Peyer's patch (tissue), 4 donors: ENCODE data around the gene GARIN5A.

ENCODE experiments used
- CTCF ChIP-seq, 6 experiments: fragments of 450-650 bp in 4 of 6; fragments of 200-600 bp in 2 of 6; sonication (generic) in 1 of 6; IDR thresholded peaks; one replicate each; pipeline ENCODE4 v1.5.1; 2017 to 2019; ENCODE audit warnings: antibody characterized with exemption in 6 of 6, mild to moderate bottlenecking in 3 of 6, moderate library complexity in 1 of 6
- POLR2A ChIP-seq, 2 donors: fragments of 450-650 bp; IDR thresholded peaks; one replicate each; pipeline ENCODE4 v1.5.1; 2017; ENCODE audit warnings: antibody characterized with exemption in 2 of 2, mild to moderate bottlenecking in 2 of 2, moderate library complexity in 2 of 2

DNA sequence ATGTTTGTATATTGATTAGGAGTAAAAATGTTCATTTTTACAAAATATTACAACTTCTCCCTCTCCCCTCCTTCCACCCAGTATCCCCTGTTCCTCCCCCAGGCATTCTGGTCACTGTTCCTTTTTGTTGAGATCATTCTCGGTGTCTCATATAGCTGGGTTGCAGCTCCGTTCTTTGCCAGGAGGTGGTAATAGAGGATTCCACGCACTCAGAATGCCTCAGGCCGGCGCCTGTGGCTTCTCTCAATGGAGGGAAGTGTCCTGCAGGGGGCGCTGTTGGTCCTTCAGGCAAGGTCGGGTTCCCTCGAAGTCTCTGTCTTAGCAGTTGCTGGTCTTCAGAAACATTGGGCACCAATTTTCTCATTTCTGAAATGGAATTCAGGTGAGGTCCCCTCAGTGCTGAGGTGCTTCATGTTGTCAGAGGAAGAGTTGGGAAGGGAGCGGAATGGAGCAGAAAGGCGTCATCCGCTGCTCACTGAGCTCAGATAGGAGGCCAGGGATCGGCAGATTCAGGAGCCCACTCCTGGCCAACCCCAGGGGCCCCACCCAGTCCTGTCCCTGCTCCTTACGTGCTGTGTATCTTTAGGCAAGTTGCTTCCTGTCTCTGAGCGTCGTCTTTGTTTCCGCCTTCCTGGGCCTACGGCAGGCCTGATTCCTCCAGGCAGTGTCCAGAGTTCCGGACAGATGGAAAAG lies 10.3 kb upstream of the GARIN5A start:
- TF ChIP-seq POLR2A (IDR thresholded peaks at IDR 0.05) (no peak), CTCF (IDR thresholded peaks at IDR 0.05) (peak in 2 of 6 experiments; percentile 26 to 36)
